GM18858 (cell line): ENCODE measurements around the gene CNOT6.
A peak's percentile ranks its signal among the peaks of the same experiment; 100 is the strongest.
"Not testable (repeated sequence)": the region's sequence is repeated elsewhere in the genome, so short reads cannot be mapped to it uniquely, and the experiment has no call there.

Source experiments
- ATAC-seq: cut with Tn5 transposase; IDR thresholded peaks from one replicate; pipeline ENCODE4 v1.9.1; 2021; ENCODE audit not compliant: unreplicated experiment

CNOT6 gene

DNA sequence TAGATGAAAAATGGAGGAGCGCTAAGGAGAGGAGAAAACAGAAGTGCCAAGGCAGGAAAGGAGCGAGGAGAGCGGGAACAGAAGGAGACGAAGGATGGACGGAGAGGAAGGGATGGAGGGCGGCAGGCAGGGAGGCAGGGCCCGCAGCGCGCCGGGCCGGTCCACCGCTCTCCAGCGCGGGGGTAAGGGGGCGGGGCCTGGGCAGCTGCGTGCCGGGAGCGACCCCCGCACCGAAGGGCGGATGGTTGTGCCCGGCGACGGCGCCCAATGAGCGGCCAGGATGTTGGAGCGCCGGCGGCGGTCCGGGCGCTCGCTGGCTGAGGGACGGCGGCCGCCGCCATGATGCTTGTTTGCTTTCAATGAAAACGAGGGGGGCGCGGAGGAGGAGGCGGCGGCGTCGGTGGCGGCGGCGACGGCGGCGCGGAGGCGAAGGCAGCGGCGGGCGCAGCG, at the start of gene CNOT6:
CNOT6 (plus strand) TSS at position 320 of the 450 bp plus-strand sequence. CDS start 34,898 bp downstream, outside the sequence.
- ATAC-seq: peak; percentile 85

DNA sequence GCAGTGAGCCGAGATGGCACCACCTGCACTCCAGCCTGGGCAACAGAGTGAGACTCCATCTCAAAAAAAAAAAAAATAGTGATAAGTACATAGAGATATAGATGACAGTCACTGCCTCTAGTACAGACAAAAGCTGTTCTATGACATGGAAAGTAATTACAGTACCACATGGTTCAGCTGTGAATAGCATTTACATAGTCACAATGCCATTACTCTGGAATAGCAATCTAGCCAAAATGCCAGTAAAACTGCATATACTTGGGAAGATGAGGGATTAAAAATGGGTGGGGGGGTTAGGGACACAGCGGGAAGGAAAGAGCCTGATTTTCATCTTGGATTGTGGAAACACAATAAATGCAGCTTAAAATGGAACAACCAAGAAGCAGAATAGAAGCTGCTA, 39.4 kb upstream of the CNOT6 start:
- ATAC-seq: no peak

DNA sequence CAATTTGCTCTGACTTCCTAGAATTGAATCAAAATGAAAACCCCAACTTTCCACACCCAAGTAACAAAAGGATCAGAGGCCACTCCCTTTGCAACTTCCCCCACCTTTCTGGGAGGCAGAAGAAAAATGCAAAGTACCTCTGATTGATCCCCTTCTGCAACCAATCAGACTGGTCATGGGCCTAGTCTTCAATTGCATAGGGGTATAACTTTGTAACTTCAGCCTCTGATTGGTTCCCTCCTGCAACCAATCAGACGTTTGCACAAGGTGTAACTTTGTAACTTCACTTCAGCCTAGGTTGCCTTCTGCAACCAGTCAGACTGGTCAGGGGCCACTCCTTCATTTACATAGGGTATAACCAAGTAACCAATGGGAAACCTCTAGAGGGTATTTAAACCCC, 38.3 kb upstream of the CNOT6 start:
- no peak for ATAC-seq

- no peak for ATAC-seq
Measured at GRCh38 chr5:180456792-180457191, 37.4 kb upstream of the CNOT6 start.

- not testable (repeated sequence) for ATAC-seq
Measured at GRCh38 chr5:180458852-180459673, 35.1 kb upstream of the CNOT6 start.

GRCh38 chr5:180459674-180460142, 34.5 kb upstream of the CNOT6 start:
- not testable (repeated sequence) for ATAC-seq

DNA sequence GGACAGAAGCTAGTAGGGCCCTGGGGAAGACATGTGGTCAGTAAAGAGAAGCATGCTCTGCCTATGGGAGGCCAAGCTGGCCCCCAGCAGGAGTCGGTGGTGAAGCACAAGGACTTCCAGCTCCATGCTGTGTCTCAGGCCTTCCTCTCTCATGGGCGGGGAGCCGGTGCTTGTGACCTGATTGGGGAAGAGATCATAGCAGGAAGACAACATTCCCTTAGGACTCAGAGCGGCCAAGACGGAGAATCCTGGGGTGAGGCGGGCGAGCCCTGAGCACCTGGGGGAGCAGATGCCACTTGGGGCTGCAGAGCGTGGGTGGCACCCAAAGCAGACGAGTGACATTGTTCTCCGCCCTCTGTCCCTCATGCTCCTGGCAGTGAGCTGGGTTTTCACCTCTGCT, 33.3 kb upstream of the CNOT6 start:
- ATAC-seq: no peak

- no peak for ATAC-seq
Measured at GRCh38 chr5:180461303-180461702, 32.9 kb upstream of the CNOT6 start.

- ATAC-seq: no peak
Measured at GRCh38 chr5:180463216-180463900, 30.8 kb upstream of the CNOT6 start.

GRCh38 chr5:180463916-180464602, 30.1 kb upstream of the CNOT6 start:
- no peak for ATAC-seq

GRCh38 chr5:180464603-180464970, 29.6 kb upstream of the CNOT6 start:
- no peak for ATAC-seq

DNA sequence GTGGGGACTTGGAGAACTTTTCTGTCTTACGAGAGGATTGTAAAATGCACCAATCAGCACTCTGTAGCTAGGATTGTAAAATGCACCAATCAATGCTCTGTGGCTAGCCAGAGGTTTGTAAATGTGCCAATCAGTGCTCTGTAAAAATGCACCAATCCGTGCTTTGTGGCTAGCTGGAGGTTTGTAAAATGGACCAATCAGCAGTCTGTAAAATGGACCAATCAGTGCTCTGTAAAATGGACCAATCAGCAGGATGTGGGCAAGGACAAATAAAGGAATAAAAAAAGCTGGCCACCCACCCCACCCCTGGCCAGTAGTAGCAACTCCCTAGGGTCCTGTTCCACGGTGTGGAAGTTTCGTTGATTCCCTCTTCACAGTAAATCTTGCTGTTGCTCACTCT, 29.1 kb upstream of the CNOT6 start:
- ATAC-seq: not testable (repeated sequence)

DNA sequence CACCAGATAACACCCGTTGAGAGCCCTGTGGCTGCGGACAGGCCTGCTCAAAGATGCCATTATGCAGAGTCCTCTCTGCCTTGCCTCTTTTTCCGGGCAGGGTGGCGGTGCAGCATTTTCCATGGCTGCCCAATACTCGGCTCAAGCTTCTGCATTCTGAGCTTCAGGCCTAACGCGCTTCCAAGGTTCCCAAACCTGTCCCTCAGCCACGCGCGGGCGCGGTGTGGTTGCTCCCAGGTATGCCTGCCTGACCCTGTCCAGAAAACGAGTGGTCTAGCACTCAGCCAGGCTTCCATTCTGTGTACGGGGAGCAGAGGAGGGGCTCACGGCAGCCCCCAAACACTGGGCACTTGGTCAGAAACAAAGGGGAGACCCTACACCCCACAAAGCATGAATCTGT, 27.9 kb upstream of the CNOT6 start:
- ATAC-seq: no peak

DNA sequence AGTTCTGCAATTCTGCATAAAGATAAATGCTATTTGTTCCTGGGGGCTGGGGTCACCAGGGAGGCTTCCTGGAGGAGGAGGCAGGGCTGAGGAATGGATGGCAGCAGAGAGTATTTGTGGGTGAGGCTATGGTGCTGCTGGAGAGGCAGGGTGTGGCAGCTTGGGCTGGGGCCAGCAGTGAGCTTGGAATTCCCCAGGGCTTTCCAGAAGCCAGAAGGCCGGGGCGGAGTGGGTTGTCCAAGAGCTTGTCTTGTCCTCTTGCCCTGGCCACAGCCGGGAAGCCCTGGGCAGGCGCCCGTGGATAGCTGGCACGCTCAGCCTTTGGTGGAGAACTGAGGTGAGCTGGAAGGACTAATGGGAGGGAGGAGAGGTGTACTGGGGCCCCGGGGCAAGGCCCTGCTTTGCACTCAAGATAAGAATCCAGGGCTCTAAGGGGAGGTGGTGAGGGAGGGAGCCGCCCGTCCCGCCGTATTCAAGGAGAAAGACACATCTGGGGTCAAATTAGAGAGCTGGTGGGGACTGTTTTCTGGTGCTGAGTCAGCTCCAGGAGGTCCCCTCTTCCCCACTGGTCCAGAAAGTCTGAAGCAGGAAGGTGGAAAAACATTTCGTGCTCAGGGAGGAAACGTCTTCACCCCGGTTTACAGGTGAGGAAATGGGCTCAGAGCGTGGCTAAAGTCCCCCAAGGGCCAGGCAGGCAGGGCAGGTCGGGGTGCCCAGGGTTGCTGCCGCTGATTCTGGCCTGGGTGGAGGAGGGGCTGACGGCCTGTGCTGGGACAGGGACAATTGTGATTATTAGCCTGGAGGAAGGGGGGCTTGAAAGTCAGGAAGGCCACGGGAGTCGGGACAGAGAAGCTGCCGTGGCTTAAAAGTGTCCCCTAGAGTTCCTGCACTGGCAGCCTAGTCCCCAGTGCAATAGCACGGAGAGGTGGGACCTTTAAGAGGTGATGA, 26.9 kb upstream of the CNOT6 start:
- ATAC-seq: no peak

DNA sequence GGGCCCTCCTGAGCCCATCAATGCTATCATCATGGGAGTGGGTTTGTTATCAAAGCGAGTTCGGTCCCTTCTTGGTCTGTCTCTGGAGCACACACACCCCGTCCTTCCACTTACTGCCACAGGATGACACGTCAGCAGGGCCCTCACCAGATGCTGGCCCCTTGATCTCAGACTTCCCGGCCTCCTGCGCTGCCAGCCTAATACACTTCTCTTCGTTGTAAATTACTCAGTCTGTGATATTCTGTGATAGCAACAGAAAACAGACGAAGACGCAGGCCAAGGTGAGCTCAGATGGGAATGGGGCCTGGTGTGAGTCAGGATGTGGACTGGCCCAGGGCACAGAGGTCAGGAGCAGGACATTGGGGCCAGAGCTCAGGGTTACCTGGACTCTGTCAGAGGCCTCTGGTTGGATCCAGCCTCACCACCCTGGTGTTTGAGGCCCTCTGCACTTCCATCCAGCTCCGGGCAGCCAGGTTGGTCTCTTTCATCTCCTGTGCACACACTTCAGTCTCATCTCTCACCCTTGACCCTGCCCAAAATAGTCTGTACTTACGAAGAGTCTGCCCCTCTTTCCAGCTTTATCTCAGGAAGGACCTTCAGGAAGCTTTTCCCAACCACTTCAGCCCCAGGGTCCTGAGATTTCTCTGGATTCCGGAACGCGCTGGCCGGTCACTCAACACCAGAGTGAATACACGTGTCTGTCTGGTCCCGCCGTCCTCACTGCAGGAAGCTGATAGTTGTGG, 26.0 kb upstream of the CNOT6 start:
- ATAC-seq: no peak

DNA sequence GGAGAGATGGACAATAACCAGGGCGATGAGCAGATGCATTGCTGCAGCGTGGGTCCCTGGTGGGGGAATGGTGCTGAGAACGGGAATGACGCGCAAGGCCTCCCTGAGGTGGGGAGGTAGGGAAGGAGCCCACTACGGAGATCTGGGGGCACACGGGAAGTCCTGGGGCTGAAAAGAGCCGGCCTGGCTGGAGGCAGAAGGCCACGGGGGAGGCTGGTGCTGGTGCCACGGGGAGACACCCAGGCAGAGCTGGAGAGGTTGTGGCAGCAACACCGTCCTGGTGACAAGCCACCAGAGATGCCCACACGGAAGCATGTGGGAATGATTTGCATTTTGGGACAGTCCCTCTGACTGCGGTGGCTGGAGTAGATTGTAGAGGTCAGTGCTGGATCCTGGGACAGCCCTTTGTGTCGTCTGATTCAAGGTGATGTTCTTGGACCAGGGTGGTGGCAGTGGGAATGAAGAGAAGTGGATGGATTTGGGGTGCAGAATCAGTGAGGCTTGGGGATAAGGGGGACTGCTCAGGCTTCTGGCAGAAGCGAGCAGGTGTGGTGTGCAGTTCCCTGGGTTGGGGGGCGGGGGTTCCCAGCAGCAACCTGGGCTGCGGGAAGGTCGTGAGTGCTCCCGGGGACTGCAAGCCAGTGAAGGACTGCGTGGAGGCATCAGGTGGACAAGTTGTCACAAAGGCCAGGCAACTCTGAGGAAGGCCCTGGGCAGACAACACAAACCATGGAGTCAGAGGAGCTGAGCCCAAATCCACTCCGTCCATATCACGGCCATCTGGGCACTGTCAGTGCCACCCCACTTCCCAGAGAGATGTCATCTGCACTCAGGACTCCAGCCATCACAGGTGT, 25.2 kb upstream of the CNOT6 start:
- no peak for ATAC-seq

DNA sequence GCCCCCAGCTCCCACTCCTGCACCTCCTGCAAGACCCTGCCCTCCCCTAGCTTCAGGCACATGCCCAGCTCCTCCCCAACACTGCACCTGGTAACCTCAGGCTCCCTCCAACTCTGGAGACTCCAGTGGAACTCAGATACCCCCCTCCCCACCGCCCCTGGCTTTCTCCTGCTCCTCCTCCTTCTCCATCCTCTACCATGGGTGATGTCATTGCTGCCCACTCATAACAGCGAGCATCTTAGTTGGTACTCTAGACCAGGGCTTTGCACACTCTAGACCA, 24.7 kb upstream of the CNOT6 start:
- ATAC-seq: no peak

- ATAC-seq: no peak
Measured at GRCh38 chr5:180469866-180470265, 24.3 kb upstream of the CNOT6 start.

- no peak for ATAC-seq
Measured at GRCh38 chr5:180470361-180470760, 23.8 kb upstream of the CNOT6 start.
